Thoracic aorta (tissue), 2 donors: Measurements from ENCODE around the gene EDEM3. TPM values are rescaled to one million over a fixed set of nuclear protein-coding genes. Genes with fewer than 3 reads are reported as not detected.
"Not testable (repeated sequence)": the region's sequence is repeated elsewhere in the genome, so short reads cannot be mapped to it uniquely, and the experiment has no call there.

ENCODE experiments used
- ATAC-seq: fragments of 150-250 bp; one replicate; pipeline ENCODE4 v1.8.0; 2017; ENCODE audit warnings: low read depth; ENCODE audit not compliant: insufficient number of reproducible peaks, low FRiP score
- DNase-seq: peaks from one replicate; pipeline ENCODE4 v3.0.0-alpha.2; 2020; ENCODE audit warnings: low spot score
- H3K27ac ChIP-seq, 2 donors: fragments of 200-600 bp; sonication (generic); 1 replicate in 1 of 2; 2 replicates in 1 of 2; pipeline ENCODE4 v1.5.1; 2016; ENCODE audit warnings: mild to moderate bottlenecking in 2 of 2, moderate library complexity in 2 of 2
- H3K27me3 ChIP-seq: fragments of 200-600 bp; sonication (generic); replicated peaks from 2 replicates; pipeline ENCODE4 v1.6.0; 2016; ENCODE audit warnings: mild to moderate bottlenecking; ENCODE audit not compliant: insufficient read depth
- H3K36me3 ChIP-seq: fragments of 200-600 bp; sonication (generic); one replicate; pipeline ENCODE4 v1.5.1; 2016
- H3K4me1 ChIP-seq, 2 donors: fragments of 200-600 bp; sonication (generic); 1 replicate in 1 of 2; 2 replicates in 1 of 2; pipeline versions ENCODE4 v1.5.1 to v1.6.0; 2016; ENCODE audit warnings: low read depth in 2 of 2, mild to moderate bottlenecking in 1 of 2; ENCODE audit not compliant: control insufficient read depth in 1 of 2
- H3K4me3 ChIP-seq: fragments of 200-600 bp; sonication (generic); 2 replicates; pipeline ENCODE4 v1.5.1; 2016; ENCODE audit warnings: mild to moderate bottlenecking
- H3K9me3 ChIP-seq: fragments of 200-600 bp; sonication (generic); 2 replicates; pipeline ENCODE4 v1.5.1; 2016
- CTCF ChIP-seq: fragments of 200-600 bp; sonication (generic); IDR thresholded peaks from one replicate; pipeline ENCODE4 v1.5.1; 2019; ENCODE audit warnings: antibody characterized with exemption
- total RNA-seq, 2 donors: library from RNA; depleted of rRNA; stranded (reverse); fragments of >200 nt; gene quantifications; one replicate each; pipeline versions ENCODE4 v1.1.0 to v1.2.3, GENCODE V29; 2016

The EDEM3 gene
- total RNA-seq, 2 donors from 2014 or later: 44.0 to 71.5 TPM

GRCh38 chr1:184789884-184790283 lies 35.2 kb upstream of the EDEM3 start:
- no peak overlapping the region for H3K4me3 ChIP-seq
- no peak overlapping the region for H3K27ac ChIP-seq
- H3K27me3 ChIP-seq: no peaks in the 10 kb centered on the region
- ATAC-seq (no peak), DNase-seq (no peak)
- no peaks in the 10 kb centered on the region for H3K9me3 ChIP-seq
- H3K4me1 ChIP-seq: peaks cover 21 to 29% of the 10 kb centered on the region in 2 donors
- H3K36me3 ChIP-seq: no peaks in the 10 kb centered on the region
- TF ChIP-seq CTCF: no peak

GRCh38 chr1:184788970-184789369 lies 34.3 kb upstream of the EDEM3 start:
- DNase-seq (no peak), ATAC-seq (no peak)
- Histone ChIP-seq H3K4me3 (no peak overlapping the region), H3K27ac (no peak overlapping the region), H3K27me3 (no peaks in the 10 kb centered on the region), H3K4me1 (peaks cover 20 to 25% of the 10 kb centered on the region in 2 donors), H3K9me3 (no peaks in the 10 kb centered on the region), H3K36me3 (no peaks in the 10 kb centered on the region)
- TF ChIP-seq CTCF: no peak

GRCh38 chr1:184785529-184785928 lies 30.9 kb upstream of the EDEM3 start:
- Histone ChIP-seq H3K4me3 (no peak overlapping the region), H3K36me3 (no peaks in the 10 kb centered on the region), H3K27me3 (no peaks in the 10 kb centered on the region), H3K9me3 (peaks cover 3% of the 10 kb centered on the region), H3K27ac (no peak overlapping the region), H3K4me1 (no peaks in the 10 kb centered on the region)
- DNase-seq (no peak), ATAC-seq (no peak)
- TF ChIP-seq CTCF: no peak

GRCh38 chr1:184783723-184784122 lies 29.1 kb upstream of the EDEM3 start:
- ATAC-seq, DNase-seq: not testable (repeated sequence)

GRCh38 chr1:184781941-184782340 lies 27.3 kb upstream of the EDEM3 start:
- no peak overlapping the region for H3K4me3 ChIP-seq
- no peak for DNase-seq
- ATAC-seq: no peak

More at GRCh38 chr1:184783723-184784122, 29.1 kb upstream of the EDEM3 start:
- H3K4me3 ChIP-seq, H3K27me3 ChIP-seq, H3K27ac ChIP-seq, H3K9me3 ChIP-seq, H3K36me3 ChIP-seq, H3K4me1 ChIP-seq: not testable (repeated sequence)

More at GRCh38 chr1:184781941-184782340, 27.3 kb upstream of the EDEM3 start:
- Histone ChIP-seq H3K9me3 (peaks cover 3% of the 10 kb centered on the region), H3K27ac (no peak overlapping the region), H3K4me1 (no peaks in the 10 kb centered on the region), H3K36me3 (no peaks in the 10 kb centered on the region), H3K27me3 (no peaks in the 10 kb centered on the region)
- no peak for TF ChIP-seq CTCF
